Measurements from ENCODE around the gene COL11A2. TPM values are rescaled to one million over a fixed set of nuclear protein-coding genes. Genes with fewer than 3 reads are reported as not detected.

The COL11A2 gene
- total and polyA plus RNA-seq, 4 donors: 2.8 to 12.6 (median 7.7) TPM

DNA sequence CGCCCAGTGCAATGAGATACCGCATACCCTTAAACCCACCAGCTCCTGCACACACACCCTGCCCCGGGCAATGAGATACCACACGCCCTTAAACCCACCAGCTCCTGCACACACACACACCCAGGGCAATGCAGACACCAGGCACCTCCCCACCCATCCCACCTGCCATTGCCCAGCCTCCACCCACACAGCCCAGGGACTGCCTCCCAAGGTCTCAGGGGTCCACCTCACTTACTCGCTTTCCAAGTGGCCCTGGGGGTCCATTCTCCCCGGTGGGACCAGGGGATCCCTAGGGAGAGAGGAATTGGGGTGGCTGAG lies 24.0 kb downstream of the COL11A2 start:
- Histone ChIP-seq H3K27me3 (ENCODE audit: control insufficient read depth, insufficient read depth, low read length) (no peaks in the 10 kb centered on the region), H3K4me3 (ENCODE audit: low read depth, low read length) (no peak overlapping the region), H3K4me1 (ENCODE audit: control insufficient read depth, insufficient read depth, low read length) (no peaks in the 10 kb centered on the region), H3K27ac (ENCODE audit: low read depth, low read length) (no peak overlapping the region), H3K9me3 (ENCODE audit: control insufficient read depth, insufficient read depth, low read length) (no peaks in the 10 kb centered on the region), H3K36me3 (ENCODE audit: control insufficient read depth, insufficient read depth, low read length) (peaks cover 55% of the 10 kb centered on the region)
- WGBS (ENCODE audit: insufficient coverage): 58% methylated on average over 5 of the region's 6 CpGs
- no peak for DNase-seq (ENCODE audit: low read depth in 4 of 6, low spot score in 6 of 6)

GRCh38 chr6:33167374-33168283 lies 24.6 kb downstream of the COL11A2 start:
- H3K4me3 ChIP-seq (ENCODE audit: low read depth, low read length): no peak overlapping the region
- H3K27me3 ChIP-seq (ENCODE audit: control insufficient read depth, insufficient read depth, low read length): no peaks in the 10 kb centered on the region
- DNase-seq (ENCODE audit: low read depth in 4 of 6, low spot score in 6 of 6): no peak
- 85% methylated on average over 13 of the region's 19 CpGs for WGBS (ENCODE audit: insufficient coverage)
- peaks cover 2% of the 10 kb centered on the region for H3K4me1 ChIP-seq (ENCODE audit: control insufficient read depth, insufficient read depth, low read length)
- H3K9me3 ChIP-seq (ENCODE audit: control insufficient read depth, insufficient read depth, low read length): no peaks in the 10 kb centered on the region
- no peak overlapping the region for H3K27ac ChIP-seq (ENCODE audit: low read depth, low read length)
- H3K36me3 ChIP-seq (ENCODE audit: control insufficient read depth, insufficient read depth, low read length): peaks cover 51% of the 10 kb centered on the region

GRCh38 chr6:33166811-33167210 lies 25.5 kb downstream of the COL11A2 start:
- DNase-seq (ENCODE audit: low read depth in 4 of 6, low spot score in 6 of 6): no peak
- no peak overlapping the region for H3K4me3 ChIP-seq (ENCODE audit: low read depth, low read length)
- H3K36me3 ChIP-seq (ENCODE audit: control insufficient read depth, insufficient read depth, low read length): peaks cover 51% of the 10 kb centered on the region
- H3K9me3 ChIP-seq (ENCODE audit: control insufficient read depth, insufficient read depth, low read length): no peaks in the 10 kb centered on the region
- H3K27ac ChIP-seq (ENCODE audit: low read depth, low read length): no peak overlapping the region
- H3K4me1 ChIP-seq (ENCODE audit: control insufficient read depth, insufficient read depth, low read length): peaks cover 11% of the 10 kb centered on the region
- WGBS (ENCODE audit: insufficient coverage): 90% methylated on average over 5 of the region's 7 CpGs
- H3K27me3 ChIP-seq (ENCODE audit: control insufficient read depth, insufficient read depth, low read length): peaks cover 2% of the 10 kb centered on the region

- DNase-seq (ENCODE audit: low read depth in 4 of 6, low spot score in 6 of 6): no peak
- H3K9me3 ChIP-seq (ENCODE audit: control insufficient read depth, insufficient read depth, low read length): no peaks in the 10 kb centered on the region
- 85% methylated on average over 3 of the region's 6 CpGs for WGBS (ENCODE audit: insufficient coverage)
Measured at GRCh38 chr6:33166363-33166762, 25.9 kb downstream of the COL11A2 start.

GRCh38 chr6:33165581-33166258 lies 26.5 kb downstream of the COL11A2 start:
- H3K27me3 ChIP-seq (ENCODE audit: control insufficient read depth, insufficient read depth, low read length): peaks cover 3% of the 10 kb centered on the region
- WGBS (ENCODE audit: insufficient coverage): 88% methylated on average over 16 of the region's 17 CpGs
- no peaks in the 10 kb centered on the region for H3K9me3 ChIP-seq (ENCODE audit: control insufficient read depth, insufficient read depth, low read length)
- peaks cover 22% of the 10 kb centered on the region for H3K4me1 ChIP-seq (ENCODE audit: control insufficient read depth, insufficient read depth, low read length)
- H3K4me3 ChIP-seq (ENCODE audit: low read depth, low read length): no peak overlapping the region
- no peak for DNase-seq (ENCODE audit: low read depth in 4 of 6, low spot score in 6 of 6)
- peaks cover 48% of the 10 kb centered on the region for H3K36me3 ChIP-seq (ENCODE audit: control insufficient read depth, insufficient read depth, low read length)
- H3K27ac ChIP-seq (ENCODE audit: low read depth, low read length): no peak overlapping the region

More at GRCh38 chr6:33166363-33166762, 25.9 kb downstream of the COL11A2 start:
- Histone ChIP-seq H3K4me3 (ENCODE audit: low read depth, low read length) (no peak overlapping the region), H3K27me3 (ENCODE audit: control insufficient read depth, insufficient read depth, low read length) (peaks cover 3% of the 10 kb centered on the region), H3K4me1 (ENCODE audit: control insufficient read depth, insufficient read depth, low read length) (peaks cover 15% of the 10 kb centered on the region), H3K27ac (ENCODE audit: low read depth, low read length) (no peak overlapping the region), H3K36me3 (ENCODE audit: control insufficient read depth, insufficient read depth, low read length) (peaks cover 51% of the 10 kb centered on the region)

DNA sequence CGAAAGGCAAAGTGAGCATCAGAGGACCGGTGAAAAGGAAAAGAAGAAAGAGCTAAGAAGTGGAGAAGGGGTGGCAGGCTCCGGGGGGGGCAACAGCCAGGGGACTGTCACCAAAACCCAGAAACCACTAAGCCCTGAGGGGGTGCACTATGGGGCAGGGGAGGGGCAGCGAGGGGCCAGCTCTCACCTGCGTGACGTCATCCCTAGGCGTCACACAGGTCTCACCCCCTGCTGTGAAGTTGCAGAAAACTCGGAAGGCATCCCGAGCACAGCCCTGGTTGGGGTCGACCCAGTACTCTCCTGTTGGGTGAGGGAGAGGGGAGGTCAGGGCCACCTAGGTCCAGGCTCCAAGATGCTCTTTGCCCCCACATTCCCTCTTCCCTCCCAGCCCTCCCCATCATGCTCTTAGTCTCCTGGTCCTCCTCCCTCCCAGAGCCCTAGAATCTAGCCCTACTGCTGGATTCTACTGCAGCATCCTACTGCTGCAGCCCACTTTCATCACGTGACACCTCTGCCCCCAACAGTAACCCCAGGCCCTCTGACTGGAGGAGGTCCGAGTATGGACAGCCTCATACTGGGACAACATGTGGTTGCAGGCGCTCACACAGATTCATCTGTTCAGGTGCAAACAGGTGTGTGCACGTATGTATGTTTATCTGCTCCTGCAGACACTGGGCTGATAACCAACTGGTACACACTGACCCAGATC lies 27.4 kb downstream of the COL11A2 start:
- Histone ChIP-seq H3K27ac (ENCODE audit: low read depth, low read length) (no peak overlapping the region), H3K4me1 (ENCODE audit: control insufficient read depth, insufficient read depth, low read length) (peaks cover 26% of the 10 kb centered on the region), H3K9me3 (ENCODE audit: control insufficient read depth, insufficient read depth, low read length) (no peaks in the 10 kb centered on the region), H3K4me3 (ENCODE audit: low read depth, low read length) (no peak overlapping the region), H3K36me3 (ENCODE audit: control insufficient read depth, insufficient read depth, low read length) (peaks cover 40% of the 10 kb centered on the region), H3K27me3 (ENCODE audit: control insufficient read depth, insufficient read depth, low read length) (peaks cover 3% of the 10 kb centered on the region)
- no peak for DNase-seq (ENCODE audit: low read depth in 4 of 6, low spot score in 6 of 6)
- WGBS (ENCODE audit: insufficient coverage): 66% methylated on average over 11 of the region's 14 CpGs

DNA sequence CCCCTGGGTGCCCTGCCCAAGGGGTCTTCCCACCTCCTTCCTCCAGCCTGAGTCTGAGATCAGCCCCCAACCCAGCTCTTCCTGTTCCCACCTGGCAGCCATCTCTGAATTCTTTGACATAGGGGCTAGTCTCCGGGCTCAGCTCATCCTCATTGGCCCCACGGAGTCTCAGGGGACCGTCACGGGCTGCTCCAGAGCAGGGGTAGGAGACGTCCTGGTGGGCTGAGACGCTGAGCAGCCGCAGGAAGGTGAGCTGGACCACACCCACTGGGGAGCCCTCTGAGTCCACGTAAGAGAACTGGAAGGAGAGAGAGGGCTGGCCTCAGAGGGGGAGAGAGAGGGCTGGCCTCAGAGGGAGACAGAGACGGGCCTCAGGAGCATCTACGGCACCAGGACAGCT lies 28.1 kb downstream of the COL11A2 start:
- peaks cover 26% of the 10 kb centered on the region for H3K4me1 ChIP-seq (ENCODE audit: control insufficient read depth, insufficient read depth, low read length)
- H3K4me3 ChIP-seq (ENCODE audit: low read depth, low read length): no peak overlapping the region
- 66% methylated on average over 10 of the region's 10 CpGs for WGBS (ENCODE audit: insufficient coverage)
- no peak overlapping the region for H3K27ac ChIP-seq (ENCODE audit: low read depth, low read length)
- no peaks in the 10 kb centered on the region for H3K9me3 ChIP-seq (ENCODE audit: control insufficient read depth, insufficient read depth, low read length)
- no peak for DNase-seq (ENCODE audit: low read depth in 4 of 6, low spot score in 6 of 6)
- peaks cover 3% of the 10 kb centered on the region for H3K27me3 ChIP-seq (ENCODE audit: control insufficient read depth, insufficient read depth, low read length)
- peaks cover 40% of the 10 kb centered on the region for H3K36me3 ChIP-seq (ENCODE audit: control insufficient read depth, insufficient read depth, low read length)

DNA sequence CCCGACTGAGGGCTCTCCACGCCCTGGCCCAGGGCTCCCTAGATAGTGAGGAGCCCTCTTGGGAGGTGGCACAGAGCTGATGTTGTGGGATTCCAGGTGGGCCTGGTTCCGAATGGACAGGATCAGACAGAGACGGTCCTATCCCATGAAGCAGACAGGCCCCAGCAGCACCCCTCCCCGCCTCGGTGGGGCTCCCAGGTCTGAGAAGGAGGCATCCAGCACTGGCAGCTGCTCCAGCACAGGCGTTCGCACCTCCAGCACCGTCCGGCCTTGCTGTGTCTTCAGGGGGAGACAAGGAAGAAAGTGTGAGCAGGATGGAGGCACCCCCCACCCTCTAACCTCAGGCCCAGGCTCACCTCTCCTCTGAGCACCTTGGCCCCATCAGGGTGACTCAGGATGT lies 28.7 kb downstream of the COL11A2 start:
- no peaks in the 10 kb centered on the region for H3K9me3 ChIP-seq (ENCODE audit: control insufficient read depth, insufficient read depth, low read length)
- no peak overlapping the region for H3K27ac ChIP-seq (ENCODE audit: low read depth, low read length)
- peaks cover 40% of the 10 kb centered on the region for H3K36me3 ChIP-seq (ENCODE audit: control insufficient read depth, insufficient read depth, low read length)
- H3K4me3 ChIP-seq (ENCODE audit: low read depth, low read length): no peak overlapping the region
- 94% methylated on average over 3 of the region's 10 CpGs for WGBS (ENCODE audit: insufficient coverage)
- peaks cover 26% of the 10 kb centered on the region for H3K4me1 ChIP-seq (ENCODE audit: control insufficient read depth, insufficient read depth, low read length)
- no peak for DNase-seq (ENCODE audit: low read depth in 4 of 6, low spot score in 6 of 6)
- peaks cover 3% of the 10 kb centered on the region for H3K27me3 ChIP-seq (ENCODE audit: control insufficient read depth, insufficient read depth, low read length)

DNA sequence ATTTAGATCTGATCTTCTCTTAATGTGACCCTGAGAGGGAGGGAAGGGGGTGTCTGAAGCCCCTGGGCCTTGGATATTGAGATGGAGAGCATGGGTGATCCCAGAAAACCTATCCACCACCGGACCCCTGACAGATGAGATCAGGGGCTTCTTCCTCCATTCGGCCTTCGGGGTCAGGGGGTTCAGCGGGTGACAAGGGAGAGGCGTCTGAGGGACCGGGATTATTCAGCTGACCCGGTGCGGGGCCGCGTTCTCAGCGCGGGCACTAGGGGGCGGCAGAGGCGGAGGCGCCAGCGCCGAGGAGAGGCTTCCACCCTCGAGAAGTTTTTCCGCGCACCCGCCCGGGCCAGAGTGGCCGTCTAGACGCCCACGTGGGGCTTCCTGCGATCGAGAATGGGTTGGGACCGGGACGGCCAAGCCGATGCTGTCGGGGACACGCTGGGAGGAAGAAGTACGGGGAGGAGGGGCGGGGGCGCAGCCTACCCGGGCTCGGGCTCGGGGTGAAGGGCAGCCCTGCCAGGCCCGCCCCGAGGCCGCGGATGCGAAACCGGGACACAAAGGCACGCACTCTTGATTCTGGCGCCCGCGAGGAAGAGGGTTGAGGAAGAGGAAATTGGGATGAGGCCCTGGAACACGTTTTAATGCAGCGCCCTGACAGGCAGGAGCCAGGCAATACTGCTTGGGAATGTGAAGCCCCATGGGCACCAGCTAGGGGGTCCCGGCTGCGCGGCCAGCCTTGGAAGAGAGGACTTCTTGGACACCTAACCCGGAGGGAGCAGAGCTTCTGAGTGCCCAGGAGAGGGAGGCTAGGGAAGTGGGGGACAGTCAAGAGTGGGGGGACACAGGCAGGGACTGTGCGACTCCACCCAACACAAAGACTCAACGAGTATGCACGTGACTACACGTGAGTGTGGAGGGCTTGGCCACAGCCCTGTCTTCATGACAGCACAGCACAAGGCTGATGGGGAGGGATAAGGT lies 30.6 kb downstream of the COL11A2 start:
- H3K4me1 ChIP-seq (ENCODE audit: control insufficient read depth, insufficient read depth, low read length): peaks cover 26% of the 10 kb centered on the region
- H3K36me3 ChIP-seq (ENCODE audit: control insufficient read depth, insufficient read depth, low read length): peaks cover 25% of the 10 kb centered on the region
- H3K9me3 ChIP-seq (ENCODE audit: control insufficient read depth, insufficient read depth, low read length): no peaks in the 10 kb centered on the region
- H3K27ac ChIP-seq (ENCODE audit: low read depth, low read length): peak overlapping the region; percentile 75
- WGBS (ENCODE audit: insufficient coverage): under 1% methylated on average over 49 of the region's 58 CpGs
- peak in 4 of 6 donors; percentile 30 to 79 (median 42) for DNase-seq (ENCODE audit: low read depth in 4 of 6, low spot score in 6 of 6)
- peaks cover 3% of the 10 kb centered on the region for H3K27me3 ChIP-seq (ENCODE audit: control insufficient read depth, insufficient read depth, low read length)
- H3K4me3 ChIP-seq (ENCODE audit: low read depth, low read length): peak overlapping the region; percentile 40
